ENCODE data around the gene KCNIP4. TPM values are rescaled to one million over a fixed set of nuclear protein-coding genes. Genes with fewer than 3 reads are reported as not detected.

The KCNIP4 gene
- total RNA-seq, 1 donor from 2014 or later = 6.2 TPM

GRCh38 chr4:21097865-21098264, 850.7 kb downstream of the KCNIP4 start:
- Mint-ChIP-seq H3K4me3 (no peak overlapping the region), H3K36me3 (no peaks in the 10 kb centered on the region), H3K4me1 (ENCODE audit: unreplicated experiment) (no peaks in the 10 kb centered on the region), H3K27me3 (no peaks in the 10 kb centered on the region), H3K27ac (no peak overlapping the region), H3K9me3 (peaks cover 6% of the 10 kb centered on the region)
- TF ChIP-seq, protein P1, sequence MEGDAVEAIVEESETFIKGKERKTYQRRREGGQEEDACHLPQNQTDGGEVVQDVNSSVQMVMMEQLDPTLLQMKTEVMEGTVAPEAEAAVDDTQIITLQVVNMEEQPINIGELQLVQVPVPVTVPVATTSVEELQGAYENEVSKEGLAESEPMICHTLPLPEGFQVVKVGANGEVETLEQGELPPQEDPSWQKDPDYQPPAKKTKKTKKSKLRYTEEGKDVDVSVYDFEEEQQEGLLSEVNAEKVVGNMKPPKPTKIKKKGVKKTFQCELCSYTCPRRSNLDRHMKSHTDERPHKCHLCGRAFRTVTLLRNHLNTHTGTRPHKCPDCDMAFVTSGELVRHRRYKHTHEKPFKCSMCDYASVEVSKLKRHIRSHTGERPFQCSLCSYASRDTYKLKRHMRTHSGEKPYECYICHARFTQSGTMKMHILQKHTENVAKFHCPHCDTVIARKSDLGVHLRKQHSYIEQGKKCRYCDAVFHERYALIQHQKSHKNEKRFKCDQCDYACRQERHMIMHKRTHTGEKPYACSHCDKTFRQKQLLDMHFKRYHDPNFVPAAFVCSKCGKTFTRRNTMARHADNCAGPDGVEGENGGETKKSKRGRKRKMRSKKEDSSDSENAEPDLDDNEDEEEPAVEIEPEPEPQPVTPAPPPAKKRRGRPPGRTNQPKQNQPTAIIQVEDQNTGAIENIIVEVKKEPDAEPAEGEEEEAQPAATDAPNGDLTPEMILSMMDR (conservative IDR thresholded peaks at IDR 0.05) = no peak
- DNase-seq (ENCODE audit: extremely low spot score, unreplicated experiment) = no peak

- no peaks in the 10 kb centered on the region for H3K27me3 Mint-ChIP-seq
- peaks cover 6% of the 10 kb centered on the region for H3K9me3 Mint-ChIP-seq
- no peak overlapping the region for H3K4me3 Mint-ChIP-seq
- TF ChIP-seq, protein P1 (conservative IDR thresholded peaks at IDR 0.05) = no peak
- DNase-seq (ENCODE audit: extremely low spot score, unreplicated experiment) = no peak
- H3K4me1 Mint-ChIP-seq (ENCODE audit: unreplicated experiment) = no peaks in the 10 kb centered on the region
- H3K36me3 Mint-ChIP-seq = no peaks in the 10 kb centered on the region
- H3K27ac Mint-ChIP-seq = no peak overlapping the region
Measured at GRCh38 chr4:21097026-21097425, 851.5 kb downstream of the KCNIP4 start.

DNA sequence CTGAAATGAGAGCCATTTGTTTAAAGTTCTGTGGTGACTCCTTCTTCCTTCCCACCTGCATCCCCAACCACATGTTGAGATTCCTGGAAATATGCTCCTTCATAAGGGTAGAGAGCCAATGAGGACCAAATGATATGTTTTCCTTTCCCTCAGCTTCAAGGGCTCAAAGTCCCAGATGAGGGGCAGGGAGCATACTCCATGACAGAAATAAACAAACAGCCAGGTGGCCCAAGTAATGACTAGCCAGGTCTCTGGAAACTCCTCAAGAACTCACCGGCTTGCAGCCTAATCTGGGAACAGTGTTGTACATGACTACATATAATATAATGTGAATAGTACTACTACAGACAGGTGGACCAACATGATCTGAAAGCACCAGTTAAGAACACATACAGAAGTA, 856.0 kb downstream of the KCNIP4 start:
- no peaks in the 10 kb centered on the region for H3K36me3 Mint-ChIP-seq
- DNase-seq (ENCODE audit: extremely low spot score, unreplicated experiment) = no peak

DNA sequence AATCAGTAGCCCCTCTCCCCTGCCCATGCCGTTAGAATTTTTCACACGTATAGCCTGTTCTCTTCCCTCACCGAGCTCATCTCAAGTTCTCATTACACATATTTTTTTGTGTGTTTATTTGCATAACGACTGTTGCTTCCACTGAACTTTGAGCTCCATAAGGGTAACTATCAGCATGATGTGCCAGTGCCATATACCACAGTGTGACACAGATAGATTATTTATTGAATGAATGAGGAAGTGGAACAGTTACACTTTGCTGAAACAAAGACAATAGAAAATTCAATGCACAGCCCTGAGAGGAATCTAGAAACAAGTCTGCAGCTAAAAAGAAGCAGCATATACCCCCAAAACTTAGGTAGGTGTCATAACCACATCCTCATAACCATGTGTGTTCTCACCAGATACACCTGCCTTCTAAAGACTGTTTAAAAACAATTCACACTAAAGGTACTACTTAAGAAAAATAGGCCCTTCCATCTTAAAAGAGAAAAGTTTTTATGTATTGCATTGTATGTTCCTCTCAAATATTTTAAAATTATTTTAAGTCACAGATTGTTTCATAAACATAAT, 858.4 kb downstream of the KCNIP4 start:
- TF ChIP-seq, protein P1 (conservative IDR thresholded peaks at IDR 0.05) = no peak
- no peak overlapping the region for H3K27ac Mint-ChIP-seq
- no peaks in the 10 kb centered on the region for H3K4me1 Mint-ChIP-seq (ENCODE audit: unreplicated experiment)
- no peak for DNase-seq (ENCODE audit: extremely low spot score, unreplicated experiment)
- H3K9me3 Mint-ChIP-seq = peaks cover 6% of the 10 kb centered on the region
- no peaks in the 10 kb centered on the region for H3K36me3 Mint-ChIP-seq
- H3K27me3 Mint-ChIP-seq = no peaks in the 10 kb centered on the region
- no peak overlapping the region for H3K4me3 Mint-ChIP-seq

More for the DNA sequence above, 856.0 kb downstream of the KCNIP4 start:
- Mint-ChIP-seq H3K27me3 (no peaks in the 10 kb centered on the region), H3K4me1 (ENCODE audit: unreplicated experiment) (no peaks in the 10 kb centered on the region), H3K9me3 (peaks cover 6% of the 10 kb centered on the region), H3K27ac (no peak overlapping the region), H3K4me3 (no peak overlapping the region)
- TF ChIP-seq, protein P1 (conservative IDR thresholded peaks at IDR 0.05) = no peak

DNA sequence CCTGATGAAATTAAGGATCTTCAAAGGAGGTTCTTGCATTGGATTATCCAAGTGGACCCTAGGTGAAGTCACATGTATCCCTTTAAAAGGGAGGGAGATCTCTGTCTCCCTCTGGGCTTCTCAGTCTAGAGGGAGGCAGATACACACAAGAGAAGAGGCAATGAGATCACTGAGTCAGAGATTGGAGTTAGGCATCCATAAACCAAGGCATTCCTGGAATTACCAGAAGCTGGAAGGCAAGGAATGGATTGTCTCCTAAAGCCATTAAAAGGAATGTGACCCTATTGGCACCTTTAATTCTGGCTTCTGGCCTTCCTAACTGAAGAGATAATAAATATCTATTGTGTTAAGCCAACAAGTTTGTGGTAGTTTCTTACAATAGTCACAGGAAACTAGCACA, 865.2 kb downstream of the KCNIP4 start:
- TF ChIP-seq, protein P1 (conservative IDR thresholded peaks at IDR 0.05) = no peak
- H3K27me3 Mint-ChIP-seq = no peaks in the 10 kb centered on the region
- H3K27ac Mint-ChIP-seq = no peak overlapping the region
- DNase-seq (ENCODE audit: extremely low spot score, unreplicated experiment) = no peak
- no peak overlapping the region for H3K4me3 Mint-ChIP-seq
- no peaks in the 10 kb centered on the region for H3K9me3 Mint-ChIP-seq
- no peaks in the 10 kb centered on the region for H3K4me1 Mint-ChIP-seq (ENCODE audit: unreplicated experiment)
- H3K36me3 Mint-ChIP-seq = no peaks in the 10 kb centered on the region

GRCh38 chr4:21077967-21078366, 870.6 kb downstream of the KCNIP4 start:
- Mint-ChIP-seq H3K4me3 (no peak overlapping the region), H3K9me3 (no peaks in the 10 kb centered on the region), H3K4me1 (ENCODE audit: unreplicated experiment) (no peaks in the 10 kb centered on the region), H3K27me3 (no peaks in the 10 kb centered on the region), H3K36me3 (no peaks in the 10 kb centered on the region), H3K27ac (no peak overlapping the region)
- DNase-seq (ENCODE audit: extremely low spot score, unreplicated experiment) = no peak
- TF ChIP-seq, protein P1 (conservative IDR thresholded peaks at IDR 0.05) = no peak
